Loucy (cell line): Measurements from ENCODE around the gene COL23A1.

Source experiments
- H2AFZ ChIP-seq: fragments of 200-600 bp; sonication (generic); 2 replicates; pipeline ENCODE4 v1.6.0; 2016; ENCODE audit warnings: antibody characterized with exemption, mild to moderate bottlenecking, low read length, moderate library complexity
- H3F3A ChIP-seq: fragments of 200-600 bp; 2 replicates; pipeline ENCODE4 v1.6.0; 2016; ENCODE audit warnings: antibody characterized with exemption, low read depth, mild to moderate bottlenecking
- H3K27me3 ChIP-seq: fragments of 200-600 bp; sonication (generic); 2 replicates; pipeline ENCODE4 v1.6.1; 2014; ENCODE audit warnings: low read length, mild to moderate bottlenecking; ENCODE audit not compliant: insufficient read depth, poor library complexity, severe bottlenecking
- H3K36me3 ChIP-seq: fragments of 200-600 bp; sonication (generic); 2 replicates; pipeline ENCODE4 v1.6.1; 2016; ENCODE audit warnings: low read length; ENCODE audit not compliant: insufficient read depth
- H3K4me1 ChIP-seq: fragments of 200-600 bp; sonication (generic); 2 replicates; pipeline ENCODE4 v1.5.1; 2014; ENCODE audit warnings: low read length, mild to moderate bottlenecking; ENCODE audit not compliant: insufficient read depth, poor library complexity, severe bottlenecking
- H3K4me2 ChIP-seq: fragments of 200-600 bp; sonication (generic); 2 replicates; pipeline ENCODE4 v1.6.0; 2014; ENCODE audit warnings: antibody characterized with exemption, low read length, low read depth, mild to moderate bottlenecking; ENCODE audit not compliant: poor library complexity, severe bottlenecking
- H3K4me3 ChIP-seq: fragments of 200-600 bp; sonication (generic); 2 replicates; pipeline ENCODE4 v1.5.1; 2014; ENCODE audit warnings: low read length, mild to moderate bottlenecking, mixed read lengths; ENCODE audit not compliant: poor library complexity, severe bottlenecking
- H3K79me2 ChIP-seq: fragments of 200-600 bp; sonication (generic); 2 replicates; pipeline ENCODE4 v1.6.1; 2014; ENCODE audit warnings: low read length; ENCODE audit not compliant: insufficient read depth
- H3K9ac ChIP-seq: fragments of 200-600 bp; sonication (generic); 2 replicates; pipeline ENCODE4 v1.6.0; 2014; ENCODE audit warnings: mild to moderate bottlenecking, low read depth, low read length, moderate library complexity; ENCODE audit not compliant: poor library complexity, severe bottlenecking
- H3K9me2 ChIP-seq: fragments of 200-600 bp; sonication (generic); replicated peaks from 2 replicates; pipeline ENCODE4 v1.6.1; 2016; ENCODE audit warnings: low read depth, low read length, mixed read lengths
- H3K9me3 ChIP-seq: fragments of 200-600 bp; sonication (generic); 2 replicates; pipeline ENCODE4 v1.6.1; 2014; ENCODE audit warnings: mild to moderate bottlenecking, antibody characterized with exemption, low read length, low read depth; ENCODE audit not compliant: insufficient read depth
- H4K20me1 ChIP-seq: fragments of 200-600 bp; sonication (generic); 2 replicates; pipeline ENCODE4 v1.6.0; 2014; ENCODE audit warnings: antibody characterized with exemption, low read length, mild to moderate bottlenecking; ENCODE audit not compliant: insufficient read depth, poor library complexity, severe bottlenecking
- CTCF ChIP-seq: fragments of 200-600 bp; sonication (generic); conservative IDR thresholded peaks from 2 replicates; pipeline ENCODE4 v1.5.1; 2014; ENCODE audit warnings: mild to moderate bottlenecking, antibody characterized with exemption, low read length
- EZH2phosphoT487 ChIP-seq: fragments of 200-600 bp; IDR thresholded peaks from 2 replicates; pipeline ENCODE4 v1.6.1; 2018; ENCODE audit warnings: antibody characterized with exemption, mild to moderate bottlenecking, moderate library complexity, borderline replicate concordance

Gene COL23A1

GRCh38 chr5:178367736-178368120, 222.5 kb downstream of the COL23A1 start:
- H3K4me2 ChIP-seq = no peak overlapping the region
- H3F3A ChIP-seq = no peaks in the 10 kb centered on the region
- no peaks in the 10 kb centered on the region for H3K9me3 ChIP-seq

GRCh38 chr5:178366998-178367735, 223.0 kb downstream of the COL23A1 start:
- Histone ChIP-seq H3K9ac (no peak overlapping the region), H4K20me1 (no peaks in the 10 kb centered on the region), H3K4me1 (no peaks in the 10 kb centered on the region), H3F3A (no peaks in the 10 kb centered on the region), H2AFZ (no peak overlapping the region), H3K79me2 (no peaks in the 10 kb centered on the region), H3K27me3 (no peaks in the 10 kb centered on the region), H3K36me3 (no peaks in the 10 kb centered on the region), H3K9me2 (no peaks in the 10 kb centered on the region), H3K9me3 (no peaks in the 10 kb centered on the region), H3K4me2 (no peak overlapping the region), H3K4me3 (no peak overlapping the region)
- TF ChIP-seq EZH2phosphoT487 = no peak
- TF ChIP-seq CTCF = no peak

More at GRCh38 chr5:178367736-178368120, 222.5 kb downstream of the COL23A1 start:
- Histone ChIP-seq H4K20me1 (no peaks in the 10 kb centered on the region), H3K4me1 (no peaks in the 10 kb centered on the region), H3K9me2 (no peaks in the 10 kb centered on the region), H3K36me3 (no peaks in the 10 kb centered on the region), H2AFZ (no peak overlapping the region), H3K9ac (no peak overlapping the region), H3K4me3 (no peak overlapping the region), H3K27me3 (no peaks in the 10 kb centered on the region), H3K79me2 (no peaks in the 10 kb centered on the region)
- no peak for TF ChIP-seq CTCF
- no peak for TF ChIP-seq EZH2phosphoT487

- no peaks in the 10 kb centered on the region for H3F3A ChIP-seq
- no peak overlapping the region for H3K4me3 ChIP-seq
- H3K4me1 ChIP-seq = no peaks in the 10 kb centered on the region
- TF ChIP-seq EZH2phosphoT487 = no peak
- H3K9me3 ChIP-seq = no peaks in the 10 kb centered on the region
- no peaks in the 10 kb centered on the region for H3K9me2 ChIP-seq
- H4K20me1 ChIP-seq = no peaks in the 10 kb centered on the region
- no peak overlapping the region for H2AFZ ChIP-seq
- H3K9ac ChIP-seq = no peak overlapping the region
- no peaks in the 10 kb centered on the region for H3K27me3 ChIP-seq
- no peak overlapping the region for H3K4me2 ChIP-seq
- no peaks in the 10 kb centered on the region for H3K79me2 ChIP-seq
- no peaks in the 10 kb centered on the region for H3K36me3 ChIP-seq
Measured at GRCh38 chr5:178365501-178366440, 224.4 kb downstream of the COL23A1 start.
